Naive thymus-derived CD4-positive, alpha-beta T cell (primary cell): ENCODE measurements around the gene EFNA3. TPM values are rescaled to one million over a fixed set of nuclear protein-coding genes. Genes with fewer than 3 reads are reported as not detected.

Experiments
- ATAC-seq: fragments of 150-1000 bp; cut with Tn5 transposase; 2 replicates; pipeline ENCODE4 v1.10.0; 2021; ENCODE audit warnings: mild to moderate bottlenecking, moderate library complexity
- CTCF ChIA-PET: fragments of 350-600 bp; sonication (Branson Sonifier 250); formaldehyde crosslinking; loops from one replicate; lab custom pipeline; 2021; ENCODE audit warnings: antibody characterized with exemption; lab: Charles Lee
- POLR2A ChIA-PET: fragments of 350-600 bp; sonication (Branson Sonifier 250); formaldehyde crosslinking; loops from one replicate; lab custom pipeline; 2021; ENCODE audit warnings: antibody characterized with exemption, inconsistent platforms; lab: Charles Lee
- DNase-seq, 9 donors: peaks; one replicate each; pipeline versions ENCODE4 v3.0.0 to v3.0.0-alpha.2; 2020 to 2022; ENCODE audit warnings: mixed read lengths in 1 of 9
- H3K27ac ChIP-seq: one replicate; pipeline ENCODE4 v1.7.0; 2013; ENCODE audit warnings: mild to moderate bottlenecking, low read depth, low read length, moderate library complexity
- H3K27me3 ChIP-seq, 2 donors: one replicate each; pipeline ENCODE4 v1.7.0; 2013; ENCODE audit warnings: low read length in 2 of 2, mild to moderate bottlenecking in 2 of 2, moderate library complexity in 2 of 2; ENCODE audit not compliant: control insufficient read depth in 2 of 2, insufficient read depth in 2 of 2
- H3K36me3 ChIP-seq, 3 experiments: 1 replicate in 2 of 3; 2 replicates in 1 of 3; pipeline ENCODE4 v1.7.0; 2013; ENCODE audit warnings: low read length in 3 of 3, mild to moderate bottlenecking in 3 of 3, moderate library complexity in 1 of 3; ENCODE audit not compliant: insufficient read depth in 3 of 3, control insufficient read depth in 2 of 3
- H3K4me1 ChIP-seq, 2 donors: one replicate each; pipeline ENCODE4 v1.7.0; 2013; ENCODE audit warnings: low read length in 2 of 2, mild to moderate bottlenecking in 2 of 2, moderate library complexity in 1 of 2; ENCODE audit not compliant: control insufficient read depth in 2 of 2, insufficient read depth in 2 of 2
- H3K4me3 ChIP-seq: 2 replicates; pipeline ENCODE4 v1.7.0; 2013; ENCODE audit warnings: mild to moderate bottlenecking, low read length
- H3K9me3 ChIP-seq, 3 experiments: 1 replicate in 2 of 3; 2 replicates in 1 of 3; pipeline ENCODE4 v1.7.0; 2013; ENCODE audit warnings: low read length in 3 of 3; ENCODE audit not compliant: control insufficient read depth in 2 of 3
- H3K27ac Mint-ChIP-seq, 9 donors: one replicate each; pipeline ENCODE4 v1.8.0; 2020 to 2022; ENCODE audit warnings: mixed read lengths in 9 of 9, mild to moderate bottlenecking in 8 of 9, moderate library complexity in 5 of 9, inconsistent platforms in 2 of 9
- H3K27me3 Mint-ChIP-seq, 5 donors: one replicate each; pipeline ENCODE4 v1.8.0; 2021 to 2022; ENCODE audit warnings: mixed read lengths in 5 of 5, mild to moderate bottlenecking in 1 of 5
- H3K36me3 Mint-ChIP-seq, 5 donors: one replicate each; pipeline ENCODE4 v1.8.0; 2020 to 2022; ENCODE audit warnings: mixed read lengths in 5 of 5, mild to moderate bottlenecking in 3 of 5, inconsistent platforms in 1 of 5
- H3K4me1 Mint-ChIP-seq, 7 donors: one replicate each; pipeline ENCODE4 v1.8.0; 2020 to 2022; ENCODE audit warnings: mixed read lengths in 7 of 7, mild to moderate bottlenecking in 3 of 7, inconsistent platforms in 1 of 7
- H3K4me3 Mint-ChIP-seq, 10 donors: one replicate each; pipeline ENCODE4 v1.8.0; 2020 to 2022; ENCODE audit warnings: mild to moderate bottlenecking in 10 of 10, mixed read lengths in 10 of 10, moderate library complexity in 6 of 10, inconsistent platforms in 2 of 10
- H3K9me3 Mint-ChIP-seq, 11 donors: one replicate each; pipeline ENCODE4 v1.8.0; 2020 to 2022; ENCODE audit warnings: mixed read lengths in 11 of 11, mild to moderate bottlenecking in 4 of 11, inconsistent platforms in 1 of 11, moderate library complexity in 1 of 11
- intact Hi-C, 2 donors: fragments of 100-400 bp; cut with micrococcal nuclease; formaldehyde crosslinking; loops; one replicate each; pipeline ENCODE4 v1.15.1; 2023
- polyA plus RNA-seq, 2 donors: library from polyadenylated mRNA; unstranded; fragments of 300-500 nt; fragmentation: Illumina TruSeq; gene quantifications; one replicate each; pipeline ENCODE4 v1.2.3, GENCODE V29; 2021
- total RNA-seq, 6 experiments: library from RNA in 5 of 6; stranded (reverse) in 5 of 6; gene quantifications; 1 replicate in 5 of 6; 2 replicates in 1 of 6; pipeline ENCODE4 v1.2.3 and lab custom pipeline; 2021 to 2026

Gene EFNA3
- total and polyA plus RNA-seq, 7 experiments from 2014 or later = 0.42 to 4.0 (median 1.7) TPM

GRCh38 chr1:155040358-155041093 is 38.1 kb upstream of the EFNA3 start:
- ChIA-PET CTCF (interaction anchor here (0.7 to 8.5 kb wide), 4 partner anchors 13 to 104 kb away, joined by 3 to 138 read pairs (median 4); partner anchors contain the start of gene PMVK), POLR2A (interaction anchor here (0.7 to 1.0 kb wide), 2 partner anchors 30 to 135 kb away, joined by 3 to 4 read pairs; no protein-coding TSS in a partner anchor)
- no peak overlapping the region for H3K4me3 Mint-ChIP-seq
- no peaks in the 10 kb centered on the region for H3K9me3 ChIP-seq
- peaks cover 4 to 16% (median 8%) of the 10 kb centered on the region in 7 donors for H3K4me1 Mint-ChIP-seq
- H3K27ac ChIP-seq = no peak overlapping the region
- no peak overlapping the region for H3K4me3 ChIP-seq
- no peaks in the 10 kb centered on the region for H3K4me1 ChIP-seq
- no peaks in the 10 kb centered on the region for H3K36me3 Mint-ChIP-seq
- intact Hi-C loops = no loop called here
- no peak overlapping the region for H3K27ac Mint-ChIP-seq
- H3K9me3 Mint-ChIP-seq = no peaks in the 10 kb centered on the region
- H3K27me3 Mint-ChIP-seq = peaks cover 0 to 13% (median 0%) of the 10 kb centered on the region in 5 donors
- no peaks in the 10 kb centered on the region for H3K27me3 ChIP-seq
- no peak for DNase-seq
- no peak for ATAC-seq
- H3K36me3 ChIP-seq = no peaks in the 10 kb centered on the region

GRCh38 chr1:155042789-155043188 is 35.8 kb upstream of the EFNA3 start:
- intact Hi-C loops = no loop called here
- Mint-ChIP-seq H3K9me3 (no peaks in the 10 kb centered on the region), H3K27ac (no peak overlapping the region), H3K4me3 (no peak overlapping the region), H3K4me1 (peaks cover 4 to 18% (median 8%) of the 10 kb centered on the region in 7 donors), H3K27me3 (peaks cover 0 to 11% (median 0%) of the 10 kb centered on the region in 5 donors), H3K36me3 (no peaks in the 10 kb centered on the region)
- H3K9me3 ChIP-seq = no peaks in the 10 kb centered on the region
- ChIA-PET POLR2A (interaction anchor here (1.0 kb wide), 1 partner anchor 8 kb away, joined by 3 read pairs; the partner anchor contains the start of gene ADAM15), CTCF (interaction anchor here (0.7 to 8.5 kb wide), 4 partner anchors 16 to 95 kb away, joined by 3 to 138 read pairs (median 6); no protein-coding TSS in a partner anchor)
- H3K27ac ChIP-seq = no peak overlapping the region
- ATAC-seq (no peak), DNase-seq (no peak)
- H3K36me3 ChIP-seq = no peaks in the 10 kb centered on the region
- no peaks in the 10 kb centered on the region for H3K27me3 ChIP-seq
- H3K4me3 ChIP-seq = no peak overlapping the region
- H3K4me1 ChIP-seq = no peaks in the 10 kb centered on the region

- ChIA-PET CTCF (interaction anchor here (0.8 to 8.5 kb wide), 9 partner anchors 10 to 87 kb away, joined by 3 to 138 read pairs (median 7); partner anchors contain the start of gene PBXIP1), POLR2A (interaction anchor here (0.5 to 1.2 kb wide), 4 partner anchors 26 to 1065 kb away, joined by 3 read pairs; partner anchors contain the start of gene SHC1)
- DNase-seq (no peak), ATAC-seq (no peak)
- Histone ChIP-seq H3K4me3 (no peak overlapping the region), H3K27me3 (no peaks in the 10 kb centered on the region), H3K9me3 (no peaks in the 10 kb centered on the region), H3K27ac (no peak overlapping the region), H3K4me1 (no peaks in the 10 kb centered on the region), H3K36me3 (no peaks in the 10 kb centered on the region)
- H3K27ac Mint-ChIP-seq = no peak overlapping the region
- peaks cover 0 to 7% (median 0%) of the 10 kb centered on the region in 5 donors for H3K27me3 Mint-ChIP-seq
- H3K36me3 Mint-ChIP-seq = no peaks in the 10 kb centered on the region
- no peaks in the 10 kb centered on the region for H3K9me3 Mint-ChIP-seq
- H3K4me3 Mint-ChIP-seq = no peak overlapping the region
- intact Hi-C loops = no loop called here
- peaks cover 4 to 18% (median 8%) of the 10 kb centered on the region in 7 donors for H3K4me1 Mint-ChIP-seq
These were observed 35.3 kb upstream of the EFNA3 start for GRCh38 chr1:155043301-155043702.

GRCh38 chr1:155043793-155044192 is 34.8 kb upstream of the EFNA3 start:
- DNase-seq = no peak
- no peaks in the 10 kb centered on the region for H3K36me3 ChIP-seq
- Mint-ChIP-seq H3K9me3 (no peaks in the 10 kb centered on the region), H3K27me3 (peaks cover 0 to 4% (median 0%) of the 10 kb centered on the region in 5 donors), H3K36me3 (no peaks in the 10 kb centered on the region), H3K4me1 (peaks cover 4 to 18% (median 8%) of the 10 kb centered on the region in 7 donors), H3K4me3 (no peak overlapping the region), H3K27ac (peak overlapping the region in 1 of 9 donors; percentile 36)
- no peaks in the 10 kb centered on the region for H3K4me1 ChIP-seq
- ChIA-PET POLR2A (interaction anchor here (0.5 to 2.6 kb wide), 5 partner anchors 18 to 1066 kb away, joined by 3 to 7 read pairs (median 3); partner anchors contain the start of gene SHC1), CTCF (interaction anchor here (0.8 to 8.5 kb wide), 15 partner anchors 8 to 92 kb away, joined by 3 to 138 read pairs (median 5); partner anchors contain the start of gene PBXIP1)
- H3K4me3 ChIP-seq = no peak overlapping the region
- intact Hi-C loops = no loop called here
- no peak overlapping the region for H3K27ac ChIP-seq
- H3K9me3 ChIP-seq = no peaks in the 10 kb centered on the region
- no peaks in the 10 kb centered on the region for H3K27me3 ChIP-seq
- ATAC-seq = no peak

- H3K4me3 Mint-ChIP-seq = no peak overlapping the region
- Histone ChIP-seq H3K36me3 (no peaks in the 10 kb centered on the region), H3K4me3 (no peak overlapping the region), H3K4me1 (no peaks in the 10 kb centered on the region), H3K9me3 (no peaks in the 10 kb centered on the region), H3K27ac (no peak overlapping the region), H3K27me3 (no peaks in the 10 kb centered on the region)
- H3K27ac Mint-ChIP-seq = peak overlapping the region in 1 of 9 donors; percentile 42
- DNase-seq (no peak), ATAC-seq (no peak)
- POLR2A ChIA-PET = interaction anchor here (1.1 to 2.6 kb wide), 3 partner anchors 17 to 74 kb away, joined by 3 to 7 read pairs (median 3); partner anchors contain the start of gene SHC1
- H3K4me1 Mint-ChIP-seq = peaks cover 4 to 16% (median 8%) of the 10 kb centered on the region in 7 donors
- peaks cover 0 to 4% (median 0%) of the 10 kb centered on the region in 5 donors for H3K27me3 Mint-ChIP-seq
- no peaks in the 10 kb centered on the region for H3K9me3 Mint-ChIP-seq
- CTCF ChIA-PET = interaction anchor here (0.6 to 8.5 kb wide), 16 partner anchors 9 to 92 kb away, joined by 3 to 138 read pairs (median 5); partner anchors contain the start of gene PBXIP1
- intact Hi-C loops = no loop called here
- H3K36me3 Mint-ChIP-seq = no peaks in the 10 kb centered on the region
These were observed 34.3 kb upstream of the EFNA3 start for GRCh38 chr1:155044365-155044764.

- no peaks in the 10 kb centered on the region for H3K9me3 Mint-ChIP-seq
- no peak overlapping the region for H3K27ac ChIP-seq
- ATAC-seq = peak; percentile 96
- ChIA-PET CTCF (interaction anchor here (0.6 to 8.5 kb wide), 19 partner anchors 8 to 254 kb away, joined by 3 to 138 read pairs (median 5); partner anchors contain the start of gene PBXIP1), POLR2A (interaction anchor here (1.0 to 2.6 kb wide), 3 partner anchors 16 to 75 kb away, joined by 3 to 7 read pairs (median 3); partner anchors contain the start of gene SHC1)
- peak in 7 of 9 donors; percentile 49 to 70 (median 58) for DNase-seq
- H3K4me1 Mint-ChIP-seq = peaks cover 4 to 21% (median 14%) of the 10 kb centered on the region in 7 donors
- no peak overlapping the region for H3K4me3 Mint-ChIP-seq
- no peaks in the 10 kb centered on the region for H3K4me1 ChIP-seq
- H3K27ac Mint-ChIP-seq = peak overlapping the region in 1 of 9 donors; percentile 52
- H3K4me3 ChIP-seq = no peak overlapping the region
- H3K27me3 Mint-ChIP-seq = peaks cover 0 to 4% (median 0%) of the 10 kb centered on the region in 5 donors
- no peaks in the 10 kb centered on the region for H3K9me3 ChIP-seq
- no peaks in the 10 kb centered on the region for H3K36me3 ChIP-seq
- intact Hi-C loops = loop anchor here (1.0 kb wide), 3 partner anchors 16 to 40 kb away; no protein-coding TSS in a partner anchor
- H3K27me3 ChIP-seq = no peaks in the 10 kb centered on the region
- H3K36me3 Mint-ChIP-seq = no peaks in the 10 kb centered on the region
These were observed 33.6 kb upstream of the EFNA3 start for GRCh38 chr1:155044812-155045657.
